Testis (tissue), 3 donors: ENCODE results near the gene SUFU. TPM values are rescaled to one million over a fixed set of nuclear protein-coding genes. Genes with fewer than 3 reads are reported as not detected.

Experiments
- DNase-seq: peaks from one replicate; pipeline ENCODE4 v3.0.0-alpha.2; 2019
- H3K27ac ChIP-seq, 2 donors: fragments of 200-600 bp; sonication (generic); one replicate each; pipeline ENCODE4 v1.5.1; 2019
- H3K27me3 ChIP-seq: fragments of 200-600 bp; sonication (generic); one replicate; pipeline ENCODE4 v1.5.1; 2019
- H3K36me3 ChIP-seq: fragments of 200-600 bp; sonication (generic); one replicate; pipeline ENCODE4 v1.5.1; 2017; ENCODE audit warnings: low read depth; ENCODE audit errors: missing control alignments
- H3K4me1 ChIP-seq: fragments of 200-600 bp; sonication (generic); one replicate; pipeline ENCODE4 v1.5.1; 2019
- H3K4me3 ChIP-seq, 2 donors: fragments of 200-600 bp; sonication (generic); one replicate each; pipeline ENCODE4 v1.5.1; 2017 to 2019
- H3K9me3 ChIP-seq: fragments of 200-600 bp; sonication (generic); one replicate; pipeline ENCODE4 v1.5.1; 2017
- CTCF ChIP-seq, 3 experiments: fragments of 450-650 bp in 2 of 3; fragments of 200-600 bp in 1 of 3; sonication (generic) in 1 of 3; IDR thresholded peaks; one replicate each; pipeline ENCODE4 v1.5.1; 2016 to 2019; ENCODE audit warnings: antibody characterized with exemption in 3 of 3, mild to moderate bottlenecking in 2 of 3, moderate library complexity in 1 of 3
- POLR2A ChIP-seq: fragments of 450-650 bp; IDR thresholded peaks from one replicate; pipeline ENCODE4 v1.6.1; 2017; ENCODE audit warnings: antibody characterized with exemption, mild to moderate bottlenecking, moderate library complexity
- WGBS, 2 donors: methylation state at CpG; one replicate each; pipeline ENCODE4 v1.1.5; 2018; 5-methylcytosine and 5-hydroxymethylcytosine counted together
- intact Hi-C: fragments of 100-400 bp; cut with DNase I; formaldehyde crosslinking; loops from one replicate; pipeline ENCODE4 v1.15.1; 2023; ENCODE audit warnings: low total_unique reads
- polyA plus RNA-seq: library from polyadenylated mRNA; stranded (reverse); fragments of 350-450 nt; fragmentation: Illumina TruSeq; extraction: RNeasy Lipid Tissue Mini Kit (QIAGEN cat#74804); gene quantifications from one replicate; pipeline ENCODE4 v1.2.3, GENCODE V29; 2014; ENCODE audit warnings: low read depth, low replicate concordance; ENCODE audit not compliant: insufficient read depth
- total RNA-seq, 2 donors: library from RNA; depleted of rRNA; stranded (reverse); fragments of >200 nt; gene quantifications; one replicate each; pipeline ENCODE4 v1.2.3, GENCODE V29; 2016

Gene SUFU
- total and polyA plus RNA-seq, 3 donors from 2014 or later: 16.5 to 28.4 (median 22.9) TPM

DNA sequence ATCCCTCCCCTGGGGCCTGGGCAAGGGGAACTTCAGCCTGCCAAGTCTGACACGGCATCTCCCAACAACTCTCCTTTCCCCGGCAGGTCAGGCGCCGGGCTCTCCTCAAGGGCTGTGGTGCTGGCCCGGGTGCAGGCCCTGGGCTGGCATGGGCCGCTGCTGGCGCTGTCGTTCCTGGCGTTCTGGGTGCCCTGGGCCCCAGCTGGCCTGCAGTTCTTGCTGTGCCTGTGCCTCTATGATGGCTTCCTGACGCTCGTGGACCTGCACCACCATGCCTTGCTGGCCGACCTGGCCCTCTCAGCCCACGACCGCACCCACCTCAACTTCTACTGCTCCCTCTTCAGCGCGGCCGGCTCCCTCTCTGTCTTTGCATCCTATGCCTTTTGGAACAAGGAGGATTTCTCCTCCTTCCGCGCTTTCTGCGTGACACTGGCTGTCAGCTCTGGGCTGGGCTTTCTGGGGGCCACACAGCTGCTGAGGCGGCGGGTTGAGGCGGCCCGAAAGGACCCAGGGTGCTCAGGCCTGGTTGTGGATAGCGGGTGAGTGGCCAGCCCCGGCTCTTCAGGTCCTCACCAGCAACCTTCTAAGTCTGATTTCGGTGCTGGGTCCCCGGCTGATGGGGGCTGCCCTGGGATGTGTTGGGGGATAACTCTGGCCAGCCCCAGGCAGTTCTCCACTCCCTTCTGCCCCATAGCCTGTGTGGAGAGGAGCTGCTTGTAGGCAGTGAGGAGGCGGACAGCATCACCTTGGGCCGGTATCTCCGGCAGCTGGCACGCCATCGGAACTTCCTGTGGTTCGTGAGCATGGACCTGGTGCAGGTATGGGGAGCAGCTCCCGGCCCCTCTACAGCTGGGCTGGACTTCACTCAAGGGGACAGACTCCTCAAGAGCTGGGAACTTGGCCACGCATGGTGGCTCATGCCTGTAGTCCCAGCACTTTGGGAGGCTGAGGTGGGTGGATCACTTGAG, 32.9 kb upstream of the SUFU start:
- intact Hi-C loops: loop anchor here (10.0 kb wide), 1 partner anchor 46 kb away; the partner anchor contains the start of gene FBXL15
- WGBS, 2 donors: 92 to 96% methylated on average over 19 to 36 of the region's 36 CpGs
- TF ChIP-seq CTCF (IDR thresholded peaks at IDR 0.05): no peak
- TF ChIP-seq POLR2A: no peak
- no peak for DNase-seq
- H3K9me3 ChIP-seq: no peaks in the 10 kb centered on the region
- no peaks in the 10 kb centered on the region for H3K4me1 ChIP-seq
- H3K4me3 ChIP-seq: no peak overlapping the region
- no peak overlapping the region for H3K27ac ChIP-seq
- no peaks in the 10 kb centered on the region for H3K27me3 ChIP-seq
- H3K36me3 ChIP-seq: no peaks in the 10 kb centered on the region

DNA sequence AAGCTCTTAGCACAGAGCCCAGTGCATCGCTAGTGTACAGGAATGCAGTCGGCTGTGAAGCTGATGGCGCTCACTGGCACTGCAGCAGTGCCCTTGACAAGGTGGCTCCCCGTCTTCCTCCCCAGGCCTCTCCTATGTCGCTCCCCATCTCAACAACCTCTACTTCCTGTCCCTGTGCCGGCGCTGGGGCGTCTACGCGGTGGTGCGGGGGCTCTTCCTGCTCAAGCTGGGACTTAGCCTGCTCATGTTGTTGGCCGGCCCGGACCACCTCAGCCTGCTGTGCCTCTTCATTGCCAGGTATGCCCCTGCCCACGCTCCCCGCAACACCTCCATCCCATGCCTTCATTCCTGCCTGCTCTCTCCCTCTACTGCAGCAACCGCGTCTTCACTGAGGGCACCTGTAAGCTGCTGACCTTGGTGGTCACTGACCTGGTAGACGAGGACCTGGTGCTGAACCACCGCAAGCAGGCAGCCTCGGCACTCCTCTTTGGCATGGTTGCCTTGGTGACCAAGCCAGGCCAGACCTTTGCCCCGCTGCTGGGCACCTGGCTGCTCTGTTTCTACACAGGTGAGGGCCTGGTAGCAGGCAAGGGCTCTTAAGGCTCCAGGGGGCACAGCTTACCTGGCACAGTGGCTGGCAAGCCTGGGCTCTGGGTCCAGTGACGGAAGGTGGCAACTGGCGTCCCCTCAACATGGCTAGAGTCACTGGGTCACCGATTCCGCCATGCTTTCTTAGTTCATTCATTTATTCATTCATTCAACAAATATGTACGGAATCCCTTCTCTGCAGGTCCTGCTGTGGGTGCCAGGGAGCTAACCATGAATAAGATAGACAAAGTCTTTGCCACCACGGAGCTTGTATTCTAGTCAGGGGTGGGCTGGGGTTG, 30.1 kb upstream of the SUFU start:
- Histone ChIP-seq H3K27me3 (no peaks in the 10 kb centered on the region), H3K36me3 (no peaks in the 10 kb centered on the region), H3K4me1 (no peaks in the 10 kb centered on the region), H3K4me3 (no peak overlapping the region), H3K27ac (no peak overlapping the region), H3K9me3 (no peaks in the 10 kb centered on the region)
- WGBS, 2 donors: 87 to 88% methylated on average over 26 to 27 of the region's 27 CpGs
- TF ChIP-seq CTCF (IDR thresholded peaks at IDR 0.05): no peak
- TF ChIP-seq POLR2A: no peak
- intact Hi-C loops: loop anchor here (10.0 kb wide), 1 partner anchor 49 kb away; the partner anchor contains the start of gene FBXL15
- DNase-seq: no peak

GRCh38 chr10:102475451-102476040, 28.2 kb upstream of the SUFU start:
- WGBS, 2 donors: 93 to 96% methylated on average over 6 to 9 of the region's 9 CpGs
- Histone ChIP-seq H3K9me3 (no peaks in the 10 kb centered on the region), H3K27me3 (no peaks in the 10 kb centered on the region), H3K4me1 (no peaks in the 10 kb centered on the region), H3K4me3 (no peak overlapping the region), H3K36me3 (no peaks in the 10 kb centered on the region), H3K27ac (no peak overlapping the region)
- no peak for TF ChIP-seq CTCF (IDR thresholded peaks at IDR 0.05)
- TF ChIP-seq POLR2A: no peak
- intact Hi-C loops: loop anchor here (10.0 kb wide), 1 partner anchor 51 kb away; the partner anchor contains the start of gene FBXL15
- no peak for DNase-seq

GRCh38 chr10:102476466-102477141, 27.2 kb upstream of the SUFU start:
- H3K27ac ChIP-seq: no peak overlapping the region
- no peak for DNase-seq
- TF ChIP-seq POLR2A (no peak), CTCF (IDR thresholded peaks at IDR 0.05) (no peak)
- intact Hi-C loops: loop anchor here (10.0 kb wide), 1 partner anchor 52 kb away; the partner anchor contains the start of gene FBXL15
- H3K4me1 ChIP-seq: no peaks in the 10 kb centered on the region
- 42 to 65% methylated on average over 2 to 9 of the region's 9 CpGs for WGBS, 2 donors
- no peak overlapping the region for H3K4me3 ChIP-seq
- H3K27me3 ChIP-seq: no peaks in the 10 kb centered on the region
- H3K36me3 ChIP-seq: no peaks in the 10 kb centered on the region
- H3K9me3 ChIP-seq: no peaks in the 10 kb centered on the region
